PFSK-1 (cell line): ENCODE results near the gene TDRD6.

Experiments
- FOXP2 ChIP-seq: optimal IDR thresholded peaks from 2 replicates; pipeline ENCODE3; 2011; ENCODE audit warnings: borderline replicate concordance, control low read depth, inconsistent platforms; ENCODE audit not compliant: insufficient read depth; ENCODE audit errors: extremely low read length, extremely low read depth
- POLR2AphosphoS5 ChIP-seq: IDR thresholded peaks from 2 replicates; pipeline ENCODE4 v1.6.1; 2012; ENCODE audit warnings: low read depth, mild to moderate bottlenecking, control low read depth, low read length, moderate library complexity
- SIN3A ChIP-seq: IDR thresholded peaks from 2 replicates; pipeline ENCODE4 v1.6.1; 2012; ENCODE audit warnings: mild to moderate bottlenecking, low read length, moderate library complexity, borderline replicate concordance; ENCODE audit not compliant: insufficient read depth
- TAF1 ChIP-seq: IDR thresholded peaks from 2 replicates; pipeline ENCODE4 v1.6.1; 2012; ENCODE audit warnings: low read length, control low read depth, borderline replicate concordance; ENCODE audit not compliant: insufficient read depth
- TF ChIP-seq, protein P1 (sequence below), 2 experiments: IDR thresholded peaks; 2 replicates each; pipeline versions ENCODE4 v1.6.1 to v1.8.0; 2011 to 2012; ENCODE audit warnings: low read depth in 2 of 2, low read length in 2 of 2, control low read depth in 1 of 2, inconsistent platforms in 1 of 2, mild to moderate bottlenecking in 1 of 2, moderate library complexity in 1 of 2; ENCODE audit not compliant: insufficient read depth in 1 of 2

The TDRD6 gene

DNA sequence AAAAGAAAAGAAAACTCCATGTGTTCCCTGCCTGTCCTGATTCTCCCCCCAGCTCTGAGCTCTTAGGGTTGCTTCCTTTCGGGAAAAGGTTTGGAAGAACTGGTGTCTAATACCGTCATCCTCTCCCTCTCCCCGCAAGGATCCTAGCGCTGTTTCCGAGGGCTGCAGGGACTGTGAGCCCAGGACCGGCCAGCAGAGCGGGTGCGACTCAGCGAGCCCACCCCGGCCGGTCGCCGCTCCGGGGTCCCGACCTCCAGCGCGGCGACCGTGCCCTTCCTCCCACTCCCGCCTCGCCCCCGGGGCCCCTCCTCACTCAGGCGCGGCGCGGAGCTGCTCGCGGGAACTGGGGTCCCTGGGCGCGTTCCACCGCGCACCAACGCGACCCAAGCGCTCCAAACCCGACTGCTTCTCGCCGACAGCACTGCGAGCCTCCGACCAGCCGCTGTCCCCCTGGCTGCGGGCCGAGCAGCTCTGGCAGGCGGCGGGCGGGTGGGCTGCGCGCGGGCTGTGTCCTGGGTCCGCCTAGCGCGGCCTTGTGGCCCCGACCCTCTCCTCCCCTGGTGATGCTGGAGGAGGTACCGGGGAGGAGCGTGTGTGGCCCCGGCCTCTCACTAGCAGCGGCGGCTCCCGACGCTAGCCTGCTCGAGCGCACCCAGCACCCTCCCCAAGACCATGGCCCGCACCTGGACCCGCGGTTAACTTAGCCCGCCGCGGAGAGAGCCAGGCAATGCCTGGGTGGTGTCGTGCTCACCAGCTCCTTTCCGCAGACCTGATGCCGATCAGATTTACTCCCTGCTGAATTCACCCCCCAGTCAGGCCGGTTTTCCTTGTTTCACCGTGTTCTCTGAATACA is 47.4 kb downstream of the TDRD6 start, which contains the start of gene PLA2G7:
TSS of gene PLA2G7 (minus strand) at position 509 of the 853 bp plus-strand sequence. CDS start 12,484 bp downstream, outside the sequence.
- TF ChIP-seq SIN3A (no peak), FOXP2 (no peak), TAF1 (no peak), POLR2AphosphoS5 (no peak)
- TF ChIP-seq, protein P1, sequence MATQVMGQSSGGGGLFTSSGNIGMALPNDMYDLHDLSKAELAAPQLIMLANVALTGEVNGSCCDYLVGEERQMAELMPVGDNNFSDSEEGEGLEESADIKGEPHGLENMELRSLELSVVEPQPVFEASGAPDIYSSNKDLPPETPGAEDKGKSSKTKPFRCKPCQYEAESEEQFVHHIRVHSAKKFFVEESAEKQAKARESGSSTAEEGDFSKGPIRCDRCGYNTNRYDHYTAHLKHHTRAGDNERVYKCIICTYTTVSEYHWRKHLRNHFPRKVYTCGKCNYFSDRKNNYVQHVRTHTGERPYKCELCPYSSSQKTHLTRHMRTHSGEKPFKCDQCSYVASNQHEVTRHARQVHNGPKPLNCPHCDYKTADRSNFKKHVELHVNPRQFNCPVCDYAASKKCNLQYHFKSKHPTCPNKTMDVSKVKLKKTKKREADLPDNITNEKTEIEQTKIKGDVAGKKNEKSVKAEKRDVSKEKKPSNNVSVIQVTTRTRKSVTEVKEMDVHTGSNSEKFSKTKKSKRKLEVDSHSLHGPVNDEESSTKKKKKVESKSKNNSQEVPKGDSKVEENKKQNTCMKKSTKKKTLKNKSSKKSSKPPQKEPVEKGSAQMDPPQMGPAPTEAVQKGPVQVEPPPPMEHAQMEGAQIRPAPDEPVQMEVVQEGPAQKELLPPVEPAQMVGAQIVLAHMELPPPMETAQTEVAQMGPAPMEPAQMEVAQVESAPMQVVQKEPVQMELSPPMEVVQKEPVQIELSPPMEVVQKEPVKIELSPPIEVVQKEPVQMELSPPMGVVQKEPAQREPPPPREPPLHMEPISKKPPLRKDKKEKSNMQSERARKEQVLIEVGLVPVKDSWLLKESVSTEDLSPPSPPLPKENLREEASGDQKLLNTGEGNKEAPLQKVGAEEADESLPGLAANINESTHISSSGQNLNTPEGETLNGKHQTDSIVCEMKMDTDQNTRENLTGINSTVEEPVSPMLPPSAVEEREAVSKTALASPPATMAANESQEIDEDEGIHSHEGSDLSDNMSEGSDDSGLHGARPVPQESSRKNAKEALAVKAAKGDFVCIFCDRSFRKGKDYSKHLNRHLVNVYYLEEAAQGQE (IDR thresholded peaks at IDR 0.05; ENCODE audit: insufficient read depth in 1 of 2, low read depth in 2 of 2, low read length in 2 of 2): no peak

DNA sequence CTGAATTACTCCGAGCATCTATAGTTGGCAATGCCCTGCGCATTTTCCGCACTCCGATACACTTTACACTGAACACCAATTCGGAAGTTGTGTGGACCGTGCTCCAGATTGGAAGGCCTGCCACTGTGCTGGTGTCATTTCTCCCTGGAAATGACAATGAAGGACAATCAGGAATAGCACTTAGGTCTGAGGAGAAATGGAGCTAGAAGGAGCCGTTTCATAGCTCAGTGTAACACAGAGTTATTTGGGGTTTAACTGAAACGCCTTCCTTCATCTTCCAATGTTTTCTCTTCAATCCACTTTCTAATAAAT is 48.0 kb downstream of the TDRD6 start:
- TF ChIP-seq SIN3A (no peak), FOXP2 (no peak), TAF1 (no peak), POLR2AphosphoS5 (no peak)
- TF ChIP-seq, protein P1 (IDR thresholded peaks at IDR 0.05; ENCODE audit: insufficient read depth in 1 of 2, low read depth in 2 of 2, low read length in 2 of 2): no peak

DNA sequence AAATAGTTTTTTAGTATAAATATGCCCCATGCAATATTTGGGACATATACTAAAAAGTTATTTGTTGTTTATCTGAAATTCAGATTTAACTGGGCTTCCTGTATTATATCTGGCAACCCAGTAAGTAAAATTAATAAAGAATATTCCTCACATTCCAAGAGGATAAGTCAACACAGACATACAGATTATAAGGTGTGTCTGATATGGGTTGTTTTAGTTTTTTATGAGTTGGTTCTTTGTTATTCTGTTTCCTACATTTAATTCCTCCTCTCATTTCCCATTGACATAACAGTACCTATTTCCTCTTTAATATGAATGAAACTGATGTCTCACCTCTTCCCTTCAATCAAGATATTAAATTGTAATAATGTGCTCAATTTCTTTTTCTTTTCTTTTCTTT is 49.2 kb downstream of the TDRD6 start:
- no peak for TF ChIP-seq POLR2AphosphoS5
- TF ChIP-seq SIN3A: no peak
- TF ChIP-seq, protein P1 (IDR thresholded peaks at IDR 0.05; ENCODE audit: insufficient read depth in 1 of 2, low read depth in 2 of 2, low read length in 2 of 2): no peak
- TF ChIP-seq FOXP2: no peak
- no peak for TF ChIP-seq TAF1

DNA sequence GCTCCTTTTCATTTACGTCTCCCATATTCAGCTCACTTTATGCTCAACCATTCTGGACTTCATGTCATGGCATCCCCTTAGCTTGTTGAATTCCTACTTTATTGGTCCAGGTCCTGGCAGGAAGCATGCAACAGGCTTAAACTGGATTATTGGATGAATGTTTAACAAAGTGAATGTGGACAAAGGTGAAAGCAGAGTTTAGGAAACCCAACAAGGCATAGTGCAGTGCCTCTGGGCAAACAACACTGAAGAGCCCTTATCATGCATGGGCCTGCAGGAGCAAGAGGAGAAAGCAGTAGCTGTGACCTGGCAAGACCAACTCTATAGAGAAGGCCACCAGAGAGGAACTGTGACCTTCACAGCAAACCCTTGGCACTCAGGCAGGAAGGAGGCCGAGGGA is 53.8 kb downstream of the TDRD6 start:
- TF ChIP-seq FOXP2 (no peak), POLR2AphosphoS5 (no peak), SIN3A (no peak), TAF1 (no peak)
- TF ChIP-seq, protein P1 (IDR thresholded peaks at IDR 0.05; ENCODE audit: insufficient read depth in 1 of 2, low read depth in 2 of 2, low read length in 2 of 2): no peak
